ENCODE results near the gene ATP5PB.

The ATP5PB gene, protein sequence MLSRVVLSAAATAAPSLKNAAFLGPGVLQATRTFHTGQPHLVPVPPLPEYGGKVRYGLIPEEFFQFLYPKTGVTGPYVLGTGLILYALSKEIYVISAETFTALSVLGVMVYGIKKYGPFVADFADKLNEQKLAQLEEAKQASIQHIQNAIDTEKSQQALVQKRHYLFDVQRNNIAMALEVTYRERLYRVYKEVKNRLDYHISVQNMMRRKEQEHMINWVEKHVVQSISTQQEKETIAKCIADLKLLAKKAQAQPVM

GRCh38 chr1:111448918-111449702, at the start of gene ATP5PB, which contains the start of gene WDR77:
Gene ATP5PB, plus strand, starts transcription at chr1:111449464. Its CDS starts 78 bp downstream, at chr1:111449542.
Gene WDR77, minus strand, starts transcription at chr1:111449256. Its CDS starts 87 bp downstream, at chr1:111449169.
- peak; percentile 100 for DNase-seq

- DNase-seq: peak; percentile 75
Observed at GRCh38 chr1:111399792-111400610, 49.3 kb upstream of the ATP5PB start.

DNA sequence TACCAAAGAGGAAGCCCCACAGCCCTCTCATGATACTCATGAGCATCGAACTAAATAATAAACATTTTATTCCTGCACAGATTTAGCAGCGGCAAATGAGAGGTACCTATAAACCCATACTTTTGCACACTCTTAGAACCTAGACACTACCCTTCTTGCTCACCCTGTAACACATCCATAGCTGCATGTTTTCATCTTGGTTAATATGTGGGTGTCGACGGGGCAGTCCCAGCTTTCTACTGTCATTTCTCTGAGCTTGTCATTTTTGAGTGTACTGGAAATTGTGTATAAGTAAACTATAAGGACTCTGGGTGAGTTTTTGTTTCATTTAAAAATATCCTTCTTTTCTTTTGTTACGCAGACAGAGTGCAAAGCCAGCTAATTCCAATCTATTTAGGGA, 47.2 kb upstream of the ATP5PB start:
- DNase-seq: no peak

GRCh38 chr1:111404588-111404987, 44.7 kb upstream of the ATP5PB start:
- DNase-seq: no peak

DNA sequence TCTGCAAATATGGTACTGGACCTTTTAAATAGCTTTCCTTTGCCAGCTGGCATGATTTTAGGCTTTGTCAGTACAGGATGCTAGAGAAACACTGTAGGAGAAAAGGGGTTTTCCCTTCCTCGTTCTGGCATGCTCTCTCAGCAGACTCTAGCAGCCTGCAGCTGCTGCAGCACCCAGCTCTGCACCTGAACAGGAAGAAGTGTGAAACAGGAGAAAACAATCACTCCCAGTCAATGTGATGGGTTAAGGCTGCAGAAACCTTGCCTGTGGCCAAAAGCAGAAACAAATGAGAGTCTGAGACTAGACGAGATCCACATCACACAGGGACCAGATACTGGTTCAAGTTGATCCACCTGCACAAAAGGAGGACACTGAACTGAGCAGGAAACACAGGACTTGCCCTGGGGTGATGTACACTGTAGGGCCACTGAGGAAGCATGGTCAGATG, 42.9 kb upstream of the ATP5PB start:
- DNase-seq: peak; percentile 2

- no peak for DNase-seq
Observed at GRCh38 chr1:111407301-111407700, 42.0 kb upstream of the ATP5PB start.

- no peak for DNase-seq
Observed at GRCh38 chr1:111412839-111413238, 36.4 kb upstream of the ATP5PB start.

DNA sequence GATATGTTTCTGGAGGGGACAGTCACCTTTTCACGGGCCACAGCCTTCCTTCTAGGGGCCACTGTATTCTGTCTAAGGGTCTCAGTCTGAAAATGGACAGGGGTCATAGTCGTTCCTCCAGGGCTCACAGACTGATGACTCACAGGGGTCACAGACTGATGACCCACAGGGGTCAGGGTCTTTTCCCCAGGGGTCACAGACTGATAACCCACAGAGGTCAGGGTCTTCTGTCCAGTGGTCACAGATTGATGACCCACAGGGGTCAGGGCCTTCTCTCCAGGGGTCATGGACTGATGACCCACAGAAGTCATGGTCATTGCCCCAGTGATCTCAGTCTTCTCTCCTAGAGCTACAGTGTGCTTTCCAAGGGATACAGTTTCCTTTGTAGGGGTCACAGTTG, 34.5 kb upstream of the ATP5PB start:
- no peak for DNase-seq

GRCh38 chr1:111415461-111415860, 33.8 kb upstream of the ATP5PB start:
- no peak for DNase-seq

GRCh38 chr1:111417755-111418154, 31.5 kb upstream of the ATP5PB start:
- no peak for DNase-seq

GRCh38 chr1:111419037-111419436, 30.2 kb upstream of the ATP5PB start:
- no peak for DNase-seq

DNA sequence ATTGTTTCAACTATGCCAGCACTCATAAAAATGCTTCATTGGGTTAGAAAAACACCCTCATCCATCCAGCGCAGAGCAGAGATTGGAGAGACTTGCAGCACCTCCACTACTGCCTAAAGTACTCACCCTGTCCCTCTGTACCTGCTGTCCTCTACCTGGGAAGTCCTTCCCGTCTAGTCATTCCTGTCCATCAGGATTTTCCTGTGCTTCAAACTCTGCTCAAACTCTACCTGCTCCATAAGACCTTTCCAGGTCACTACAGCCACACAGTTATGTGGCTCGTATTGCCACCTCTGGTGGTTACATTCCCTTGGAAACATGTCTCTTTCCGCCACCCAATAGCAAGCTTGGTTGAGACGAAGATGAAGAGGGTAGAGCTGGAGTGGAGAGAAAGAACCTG, 28.9 kb upstream of the ATP5PB start:
- no peak for DNase-seq

- DNase-seq: no peak
Observed at GRCh38 chr1:111422546-111423391, 26.5 kb upstream of the ATP5PB start.

DNA sequence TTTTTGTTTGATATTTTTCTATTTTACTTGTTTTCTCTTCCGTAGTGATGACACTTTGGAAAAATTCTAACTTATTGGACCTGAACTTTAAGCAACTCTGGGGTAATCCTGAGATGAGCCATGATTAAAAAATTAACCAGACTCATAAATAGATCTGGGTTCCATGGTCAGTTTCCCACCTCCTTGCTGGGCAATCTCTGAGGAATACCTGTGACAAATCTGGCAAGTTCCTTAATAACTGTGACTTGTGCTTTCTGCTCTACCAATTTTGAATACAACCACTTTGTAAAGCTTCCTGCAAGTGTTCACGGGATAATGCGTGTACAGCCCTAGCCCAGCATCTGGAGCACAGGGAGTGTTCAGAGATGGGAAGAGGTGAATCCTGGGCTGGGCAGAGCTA, 25.0 kb upstream of the ATP5PB start:
- DNase-seq: no peak

GRCh38 chr1:111436726-111437125, 12.5 kb upstream of the ATP5PB start:
- DNase-seq: no peak

DNA sequence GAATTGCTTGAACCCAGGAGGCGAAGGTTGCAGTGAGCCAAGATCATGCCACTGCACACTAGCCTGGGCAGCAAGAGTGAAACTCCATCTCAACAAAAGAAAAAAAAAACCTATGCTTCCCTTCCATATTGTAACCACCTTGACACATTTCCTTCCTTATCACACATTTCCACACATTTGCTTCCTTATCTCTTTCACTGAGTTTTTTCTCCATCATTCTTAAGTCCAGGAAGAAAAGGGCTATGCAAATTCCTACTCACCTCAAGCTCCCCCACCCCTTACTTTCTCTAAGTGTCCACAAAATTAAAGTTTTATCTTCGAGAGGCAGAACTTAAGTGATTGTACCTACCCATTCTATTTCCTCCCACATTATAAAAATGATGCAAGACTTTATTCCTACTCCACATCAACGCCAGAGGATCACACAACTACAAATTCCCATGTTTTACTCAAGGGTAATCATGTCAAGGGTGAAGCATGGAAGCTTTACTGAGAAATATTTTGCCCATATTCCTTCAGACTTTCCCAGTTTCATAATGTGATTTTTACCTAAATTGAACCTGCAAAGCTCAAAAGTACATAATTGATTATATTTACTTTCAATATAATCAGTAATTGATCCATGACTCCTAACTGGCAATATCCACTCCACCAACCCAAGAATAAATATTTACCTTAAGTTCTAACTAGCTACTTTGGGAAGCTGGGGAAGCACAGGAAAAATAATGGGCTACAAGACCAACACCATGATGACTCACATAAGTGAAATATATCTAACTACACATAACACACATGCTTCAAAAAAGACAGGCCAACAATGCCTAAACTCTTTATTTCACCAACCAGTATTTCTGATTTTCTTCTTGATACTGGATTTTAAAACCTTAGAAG, 9.6 kb upstream of the ATP5PB start:
- DNase-seq: no peak

DNA sequence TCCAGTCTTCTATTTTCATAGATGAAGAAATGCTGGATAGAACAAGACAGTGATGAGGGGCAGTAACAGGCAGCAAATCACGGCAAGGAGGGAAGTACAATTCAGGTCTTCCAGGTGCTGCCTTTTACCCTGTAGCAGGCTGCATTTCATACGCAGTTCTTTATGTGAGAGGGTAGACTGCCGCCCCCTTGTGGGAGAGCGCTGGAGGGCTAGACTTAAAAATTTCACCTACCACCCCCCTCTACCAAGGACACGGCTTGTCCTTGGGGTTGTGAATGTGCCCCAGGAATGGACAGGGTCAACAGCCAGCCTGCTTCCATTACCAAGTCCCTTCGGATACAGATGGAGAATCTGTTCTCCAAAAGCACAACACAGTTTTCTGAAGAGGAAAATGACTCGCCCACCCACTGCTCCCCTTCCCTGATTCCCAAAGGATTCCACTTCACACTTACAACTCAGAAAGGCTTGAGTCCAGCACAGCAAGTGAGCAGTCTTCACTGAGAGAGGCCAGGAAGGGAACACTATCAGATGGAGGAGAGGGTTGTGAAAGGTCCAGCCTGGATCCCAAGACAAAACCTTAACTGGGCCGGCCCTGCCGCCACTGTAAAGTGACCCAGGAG, 7.6 kb upstream of the ATP5PB start:
- DNase-seq: peak; percentile 13

DNA sequence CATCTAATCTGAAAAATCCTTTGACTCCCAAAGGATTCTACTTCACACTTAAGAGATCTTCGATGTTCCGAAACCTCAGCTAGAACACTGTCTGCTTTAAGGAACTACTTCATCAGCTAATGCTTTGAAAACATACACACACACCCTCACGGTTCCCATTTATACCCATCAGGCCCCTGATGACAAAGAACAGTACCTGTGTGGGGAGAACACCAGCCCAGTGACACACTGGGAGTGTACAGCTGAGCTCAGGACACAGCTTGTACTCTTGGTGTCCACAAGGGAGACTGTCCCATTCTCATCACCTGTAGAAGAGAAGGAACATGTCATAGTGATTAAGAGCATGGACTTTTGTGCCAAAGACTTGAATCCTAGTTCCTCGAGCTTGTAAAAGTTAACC, 6.8 kb upstream of the ATP5PB start:
- no peak for DNase-seq

- no peak for DNase-seq
Observed at GRCh38 chr1:111444031-111444430, 5.2 kb upstream of the ATP5PB start.

- DNase-seq: no peak
Observed at GRCh38 chr1:111446546-111446945, 2.7 kb upstream of the ATP5PB start.
